Immature natural killer cell (primary cell): ENCODE measurements around the gene DEDD. TPM values are rescaled to one million over a fixed set of nuclear protein-coding genes. Genes with fewer than 3 reads are reported as not detected.

Experiments used
- DNase-seq, 3 donors: peaks; one replicate each; pipeline ENCODE4 v3.0.0; 2022; ENCODE audit warnings: mixed read lengths in 1 of 3
- H3K27ac Mint-ChIP-seq, 6 donors: one replicate each; pipeline ENCODE4 v1.8.0; 2020; ENCODE audit warnings: mixed read lengths in 6 of 6, mild to moderate bottlenecking in 5 of 6, inconsistent platforms in 4 of 6, moderate library complexity in 3 of 6
- H3K27me3 Mint-ChIP-seq, 3 donors: one replicate each; pipeline ENCODE4 v1.8.0; 2020 to 2021; ENCODE audit warnings: low read depth in 3 of 3, mild to moderate bottlenecking in 3 of 3, mixed read lengths in 3 of 3, moderate library complexity in 3 of 3, inconsistent platforms in 1 of 3
- H3K36me3 Mint-ChIP-seq, 3 donors: one replicate each; pipeline ENCODE4 v1.8.0; 2020; ENCODE audit warnings: mixed read lengths in 3 of 3, inconsistent platforms in 2 of 3, mild to moderate bottlenecking in 2 of 3
- H3K4me1 Mint-ChIP-seq, 2 donors: one replicate each; pipeline ENCODE4 v1.8.0; 2020; ENCODE audit warnings: inconsistent platforms in 2 of 2, mild to moderate bottlenecking in 2 of 2, mixed read lengths in 2 of 2, moderate library complexity in 1 of 2
- H3K4me3 Mint-ChIP-seq, 5 donors: one replicate each; pipeline ENCODE4 v1.8.0; 2020; ENCODE audit warnings: mild to moderate bottlenecking in 5 of 5, mixed read lengths in 5 of 5, inconsistent platforms in 3 of 5, moderate library complexity in 3 of 5
- H3K9me3 Mint-ChIP-seq, 6 donors: one replicate each; pipeline ENCODE4 v1.8.0; 2020; ENCODE audit warnings: mild to moderate bottlenecking in 6 of 6, mixed read lengths in 6 of 6, inconsistent platforms in 4 of 6, moderate library complexity in 3 of 6
- polyA plus RNA-seq, 3 donors: library from polyadenylated mRNA; unstranded; fragments of 300-500 nt; fragmentation: Illumina TruSeq; gene quantifications; one replicate each; pipeline ENCODE4 v1.2.3, GENCODE V29; 2021

DEDD gene
- polyA plus RNA-seq, 3 donors from 2014 or later, result 27.5 to 43.8 (median 42.2) TPM

- H3K27ac Mint-ChIP-seq, result peak overlapping the region in 2 of 6 donors; percentile 1 to 72
- no peaks in the 10 kb centered on the region for H3K9me3 Mint-ChIP-seq
- peaks cover 58 to 71% of the 10 kb centered on the region in 2 donors for H3K4me1 Mint-ChIP-seq
- H3K36me3 Mint-ChIP-seq, result no peaks in the 10 kb centered on the region
- H3K27me3 Mint-ChIP-seq, result peaks cover 0 to 5% (median 2%) of the 10 kb centered on the region in 3 donors
- no peak for DNase-seq
- H3K4me3 Mint-ChIP-seq, result no peak overlapping the region
Measured at GRCh38 chr1:161114556-161114955, 17.9 kb downstream of the DEDD start.

GRCh38 chr1:161113915-161114314, 18.6 kb downstream of the DEDD start:
- Mint-ChIP-seq H3K4me3 (no peak overlapping the region), H3K4me1 (peaks cover 52 to 70% of the 10 kb centered on the region in 2 donors)

DNA sequence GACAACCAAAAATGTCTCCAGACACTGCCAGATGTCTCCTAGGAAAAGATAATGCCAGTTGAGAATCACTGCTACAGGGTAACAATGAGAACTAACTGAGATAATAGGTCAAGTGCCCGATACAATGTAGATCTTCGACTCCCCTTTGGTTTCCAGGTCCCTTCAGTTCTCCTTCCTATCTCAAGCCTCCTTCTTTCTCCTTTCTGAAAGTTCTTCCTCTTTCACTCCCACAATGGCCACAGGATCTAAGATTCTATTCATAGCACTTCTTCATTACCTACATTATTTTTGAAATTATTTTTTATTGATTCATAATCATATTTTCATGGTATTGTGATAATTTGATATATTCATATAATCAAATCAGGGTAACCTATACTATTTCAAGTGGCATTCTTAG, 20.9 kb downstream of the DEDD start:
- Mint-ChIP-seq H3K9me3 (no peaks in the 10 kb centered on the region), H3K36me3 (peaks cover 0 to 4% (median under 1%) of the 10 kb centered on the region in 3 donors), H3K27ac (no peak overlapping the region), H3K27me3 (peaks cover 0 to 4% (median 0%) of the 10 kb centered on the region in 3 donors), H3K4me1 (peaks cover 31 to 50% of the 10 kb centered on the region in 2 donors), H3K4me3 (no peak overlapping the region)
- DNase-seq, result no peak

More at GRCh38 chr1:161113915-161114314, 18.6 kb downstream of the DEDD start:
- Mint-ChIP-seq H3K9me3 (no peaks in the 10 kb centered on the region), H3K27me3 (peaks cover 0 to 4% (median 2%) of the 10 kb centered on the region in 3 donors), H3K27ac (peak overlapping the region in 1 of 6 donors; percentile 72), H3K36me3 (peaks cover 0 to under 1% (median 0%) of the 10 kb centered on the region in 3 donors)
- DNase-seq, result no peak

DNA sequence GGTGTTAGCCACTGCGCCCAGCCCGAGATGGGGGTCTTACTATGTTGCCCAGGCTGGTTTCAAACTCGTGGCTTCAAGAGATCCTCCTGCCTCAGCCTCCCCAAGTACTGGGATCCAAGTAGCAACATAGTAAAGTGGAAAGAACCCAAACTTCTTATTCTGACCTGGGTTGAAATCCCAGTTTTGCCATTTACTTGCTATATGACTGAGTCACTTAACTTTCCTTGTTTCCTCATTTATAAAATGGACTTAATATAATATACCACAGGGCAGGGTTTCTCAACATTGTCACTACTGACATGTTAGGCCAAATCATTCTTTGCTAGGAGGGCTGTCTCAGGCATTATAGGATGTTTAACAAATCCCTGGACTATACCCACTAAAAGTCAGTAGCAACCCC, 21.4 kb downstream of the DEDD start:
- DNase-seq, result no peak
- Mint-ChIP-seq H3K4me3 (no peak overlapping the region), H3K9me3 (no peaks in the 10 kb centered on the region), H3K27me3 (peaks cover 0 to 5% (median 0%) of the 10 kb centered on the region in 3 donors), H3K27ac (no peak overlapping the region), H3K4me1 (peaks cover 29 to 46% of the 10 kb centered on the region in 2 donors), H3K36me3 (peaks cover 0 to 4% (median 4%) of the 10 kb centered on the region in 3 donors)

GRCh38 chr1:161106431-161106830, 26.0 kb downstream of the DEDD start:
- DNase-seq, result no peak
- Mint-ChIP-seq H3K27me3 (peaks cover 0 to 3% (median 0%) of the 10 kb centered on the region in 3 donors), H3K36me3 (peaks cover 0 to 12% (median 8%) of the 10 kb centered on the region in 3 donors), H3K4me3 (no peak overlapping the region), H3K4me1 (peaks cover 5 to 15% of the 10 kb centered on the region in 2 donors), H3K27ac (no peak overlapping the region), H3K9me3 (no peaks in the 10 kb centered on the region)

- no peak for DNase-seq
- peaks cover 24 to 25% of the 10 kb centered on the region in 2 donors for H3K4me1 Mint-ChIP-seq
- no peak overlapping the region for H3K27ac Mint-ChIP-seq
- H3K9me3 Mint-ChIP-seq, result peaks cover 0 to 6% (median 2%) of the 10 kb centered on the region in 6 donors
- H3K27me3 Mint-ChIP-seq, result peaks cover 24 to 35% (median 31%) of the 10 kb centered on the region in 3 donors
- H3K36me3 Mint-ChIP-seq, result peaks cover 4 to 20% (median 4%) of the 10 kb centered on the region in 3 donors
- H3K4me3 Mint-ChIP-seq, result no peak overlapping the region
Measured at GRCh38 chr1:161100556-161100955, 31.9 kb downstream of the DEDD start.

DNA sequence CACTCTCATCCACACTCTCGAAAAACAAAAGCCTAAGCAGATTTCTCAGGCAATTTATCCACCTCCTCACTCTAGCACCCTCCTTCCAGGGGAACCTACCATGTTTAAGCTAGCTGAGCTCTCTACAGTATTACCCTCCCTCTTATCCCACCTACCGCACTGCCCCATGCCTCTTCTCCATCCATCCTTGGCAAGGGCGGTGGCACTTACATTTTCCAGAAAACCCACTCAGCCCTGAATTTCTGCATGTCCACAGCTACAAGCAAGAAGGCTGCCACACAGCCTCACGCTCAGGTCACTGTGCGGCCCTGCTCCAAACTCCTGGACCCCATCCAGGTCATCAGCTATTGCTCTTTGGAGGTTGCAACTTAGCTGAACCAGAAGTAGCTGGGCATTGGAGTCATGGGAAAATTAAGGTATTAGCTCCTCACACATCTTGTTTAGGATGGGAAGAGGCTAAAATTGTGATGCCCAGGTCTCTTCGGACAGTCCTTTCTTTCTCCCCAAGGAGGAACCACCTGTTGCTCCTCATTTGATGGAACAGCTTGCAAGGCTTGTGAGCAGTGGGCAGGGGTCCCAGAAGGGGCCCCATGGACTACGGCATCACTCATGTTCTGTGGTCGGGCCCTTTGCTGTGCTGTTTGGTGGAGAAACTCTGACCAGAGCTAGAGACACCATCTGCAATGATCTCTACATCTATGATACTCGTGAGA, 33.2 kb downstream of the DEDD start:
- Mint-ChIP-seq H3K36me3 (peaks cover 4 to 20% (median 4%) of the 10 kb centered on the region in 3 donors), H3K9me3 (peaks cover 0 to 6% (median 2%) of the 10 kb centered on the region in 6 donors), H3K4me1 (peaks cover 24 to 25% of the 10 kb centered on the region in 2 donors), H3K27me3 (peaks cover 24 to 37% (median 31%) of the 10 kb centered on the region in 3 donors), H3K4me3 (peak overlapping the region; percentile 57 to 86 (median 77)), H3K27ac (peak overlapping the region in 4 of 6 donors; percentile 55 to 80 (median 69))
- no peak for DNase-seq

DNA sequence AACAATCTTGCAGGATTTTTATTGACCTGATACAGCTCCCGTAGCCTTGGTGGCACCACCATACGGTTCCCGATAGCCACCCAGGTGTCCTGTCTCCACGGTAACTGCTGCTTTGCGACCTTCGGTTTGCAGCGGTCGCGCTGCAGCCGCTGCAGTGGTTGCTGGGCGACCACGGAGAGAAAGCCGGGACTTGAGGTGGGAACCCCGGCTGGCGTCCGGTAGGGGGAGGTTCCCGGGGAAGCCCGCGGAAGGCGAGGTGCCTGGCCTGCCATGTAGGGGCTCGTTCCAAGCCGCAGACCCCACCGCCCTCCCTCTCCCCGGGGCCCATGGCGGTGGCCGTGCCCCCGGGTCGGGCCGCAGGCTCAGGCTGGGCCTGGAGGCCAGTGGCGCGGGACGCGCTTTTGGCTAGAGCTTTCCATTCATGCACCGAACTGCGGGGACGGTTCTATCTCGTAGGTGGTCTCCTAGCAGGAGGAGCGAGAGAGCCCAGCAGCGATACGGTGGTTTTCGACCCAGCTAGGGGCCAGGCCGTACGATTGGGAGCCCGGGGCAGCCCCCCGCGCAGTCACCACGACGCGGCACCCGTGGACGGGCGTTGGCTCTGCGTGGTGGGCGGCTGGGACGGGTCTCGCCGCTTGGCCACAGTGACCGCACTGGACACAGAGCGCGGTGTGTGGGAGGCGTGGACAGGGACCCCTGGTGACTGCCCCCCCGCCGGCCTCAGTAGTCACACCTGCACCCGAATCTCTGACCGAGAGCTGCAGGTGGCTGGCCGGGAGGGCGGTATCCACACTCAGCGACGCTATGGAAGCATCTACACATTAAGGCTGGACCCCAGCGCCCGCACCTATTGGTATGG, 34.0 kb downstream of the DEDD start, which contains the start of gene KLHDC9:
TSS of gene KLHDC9 (plus strand) at position 152 of the 859 bp plus-strand sequence. CDS start at position 327, 175 bp downstream.
- Mint-ChIP-seq H3K4me3 (peak within 1 kb of the TSS; percentile 82 to 93 (median 92)), H3K9me3 (peaks cover 0 to 6% (median 2%) of the 10 kb centered on the region in 6 donors), H3K4me1 (peaks cover 22% of the 10 kb centered on the region in 2 donors), H3K27ac (peak within 1 kb of the TSS; percentile 80 to 99 (median 92)), H3K36me3 (peaks cover 4 to 20% (median 4%) of the 10 kb centered on the region in 3 donors), H3K27me3 (peaks cover 24 to 40% (median 31%) of the 10 kb centered on the region in 3 donors)
- DNase-seq, result peak; percentile 73 to 79 (median 76)

GRCh38 chr1:161096530-161096929, 35.9 kb downstream of the DEDD start:
- H3K4me3 Mint-ChIP-seq, result peak overlapping the region in 1 of 5 donors; percentile 20
- peaks cover 0 to 6% (median 2%) of the 10 kb centered on the region in 6 donors for H3K9me3 Mint-ChIP-seq
- H3K27me3 Mint-ChIP-seq, result peaks cover 24 to 40% (median 34%) of the 10 kb centered on the region in 3 donors
- H3K4me1 Mint-ChIP-seq, result peaks cover 22% of the 10 kb centered on the region in 2 donors
- H3K27ac Mint-ChIP-seq, result peak overlapping the region in 4 of 6 donors; percentile 23 to 99 (median 80)
- DNase-seq, result no peak
- peaks cover 0 to 16% (median 4%) of the 10 kb centered on the region in 3 donors for H3K36me3 Mint-ChIP-seq

DNA sequence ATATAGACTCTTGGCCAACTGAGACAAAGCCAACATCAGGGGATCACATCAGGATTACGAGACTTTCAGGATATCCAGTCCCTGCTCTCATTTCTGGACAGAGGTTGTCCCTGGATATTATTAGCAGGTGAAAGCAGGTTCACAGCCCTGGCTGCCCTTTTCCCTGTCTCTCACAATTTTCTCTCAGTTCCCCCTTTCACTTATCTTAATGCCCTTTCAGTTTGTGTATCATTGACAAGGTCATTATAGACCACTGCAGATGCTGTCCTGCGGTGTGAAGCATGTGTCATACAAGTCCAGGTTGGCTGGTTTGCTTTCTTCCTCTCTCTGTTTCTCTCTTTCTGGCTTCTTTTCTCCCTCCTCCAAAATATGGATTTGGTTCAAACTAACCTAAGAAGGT, 36.5 kb downstream of the DEDD start:
- peaks cover 24 to 40% (median 34%) of the 10 kb centered on the region in 3 donors for H3K27me3 Mint-ChIP-seq
- no peak for DNase-seq
- peaks cover 0 to 13% (median 4%) of the 10 kb centered on the region in 3 donors for H3K36me3 Mint-ChIP-seq
- H3K9me3 Mint-ChIP-seq, result peaks cover 0 to 6% (median 2%) of the 10 kb centered on the region in 6 donors
- H3K4me1 Mint-ChIP-seq, result peaks cover 22% of the 10 kb centered on the region in 2 donors
- peak overlapping the region in 2 of 6 donors; percentile 40 to 99 for H3K27ac Mint-ChIP-seq
- H3K4me3 Mint-ChIP-seq, result no peak overlapping the region

DNA sequence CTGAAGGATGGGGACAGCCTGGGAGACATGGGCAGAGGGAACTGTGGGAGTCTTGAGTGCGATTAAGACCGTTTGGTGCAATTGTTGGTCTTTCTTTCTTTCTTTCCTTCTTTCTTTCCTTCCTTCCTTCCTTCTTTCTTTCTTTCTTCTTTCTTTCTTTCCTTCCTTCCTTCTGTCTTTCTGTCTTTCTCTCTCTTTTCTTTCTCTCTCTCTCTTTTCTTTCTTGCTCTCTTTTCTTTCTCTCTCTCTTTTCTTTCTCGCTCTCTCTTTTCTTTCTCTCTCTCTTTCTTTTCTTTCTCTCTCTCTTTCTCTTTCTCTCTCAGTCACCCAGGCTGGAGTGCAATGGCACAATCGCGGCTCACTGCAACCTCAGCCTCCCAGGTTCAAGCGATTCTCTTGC, 37.2 kb downstream of the DEDD start:
- Mint-ChIP-seq H3K27ac (no peak overlapping the region), H3K9me3 (peaks cover 0 to 6% (median 2%) of the 10 kb centered on the region in 6 donors), H3K36me3 (peaks cover 0 to 12% (median 4%) of the 10 kb centered on the region in 3 donors), H3K27me3 (peaks cover 24 to 40% (median 34%) of the 10 kb centered on the region in 3 donors), H3K4me1 (peaks cover 22% of the 10 kb centered on the region in 2 donors), H3K4me3 (no peak overlapping the region)
- DNase-seq, result no peak

DNA sequence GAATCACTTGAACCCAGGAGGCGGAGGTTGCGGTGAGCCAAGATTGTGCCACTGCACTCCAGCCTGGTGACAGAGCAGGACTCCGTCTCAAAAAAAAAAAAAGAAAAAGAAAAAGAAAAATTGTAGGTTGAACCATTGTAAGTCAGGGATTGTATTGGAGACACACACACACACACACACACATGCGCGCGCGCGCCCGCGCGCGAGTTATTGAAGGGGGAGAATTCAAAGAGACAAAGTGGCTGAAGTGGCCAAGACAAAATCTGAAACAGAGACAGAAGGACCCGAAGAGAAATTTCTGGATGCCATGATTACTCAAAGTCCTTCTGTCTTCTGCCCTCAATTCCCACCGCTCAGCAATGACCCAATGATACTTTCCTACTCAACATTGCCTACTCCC, 38.0 kb downstream of the DEDD start:
- Mint-ChIP-seq H3K4me3 (no peak overlapping the region), H3K4me1 (peaks cover 22% of the 10 kb centered on the region in 2 donors), H3K9me3 (peaks cover 0 to 6% (median 2%) of the 10 kb centered on the region in 6 donors), H3K27ac (peak overlapping the region in 1 of 6 donors; percentile 67), H3K27me3 (peaks cover 24 to 35% (median 34%) of the 10 kb centered on the region in 3 donors), H3K36me3 (peaks cover 0 to 4% (median 4%) of the 10 kb centered on the region in 3 donors)
- no peak for DNase-seq

- Mint-ChIP-seq H3K27ac (no peak overlapping the region), H3K9me3 (peaks cover 0 to 3% (median 1%) of the 10 kb centered on the region in 6 donors), H3K27me3 (peaks cover 14 to 22% (median 21%) of the 10 kb centered on the region in 3 donors), H3K36me3 (peaks cover 0 to 3% (median 3%) of the 10 kb centered on the region in 3 donors), H3K4me3 (no peak overlapping the region), H3K4me1 (peaks cover 8 to 11% of the 10 kb centered on the region in 2 donors)
- no peak for DNase-seq
Measured at GRCh38 chr1:161092621-161093028, 39.8 kb downstream of the DEDD start.
